ENCODE data around the gene LIPC. TPM values are rescaled to one million over a fixed set of nuclear protein-coding genes. Genes with fewer than 3 reads are reported as not detected.

Gene LIPC
- total RNA-seq, 4 donors from 2014 or later: 0.28 to 0.51 TPM; not detected in 2

DNA sequence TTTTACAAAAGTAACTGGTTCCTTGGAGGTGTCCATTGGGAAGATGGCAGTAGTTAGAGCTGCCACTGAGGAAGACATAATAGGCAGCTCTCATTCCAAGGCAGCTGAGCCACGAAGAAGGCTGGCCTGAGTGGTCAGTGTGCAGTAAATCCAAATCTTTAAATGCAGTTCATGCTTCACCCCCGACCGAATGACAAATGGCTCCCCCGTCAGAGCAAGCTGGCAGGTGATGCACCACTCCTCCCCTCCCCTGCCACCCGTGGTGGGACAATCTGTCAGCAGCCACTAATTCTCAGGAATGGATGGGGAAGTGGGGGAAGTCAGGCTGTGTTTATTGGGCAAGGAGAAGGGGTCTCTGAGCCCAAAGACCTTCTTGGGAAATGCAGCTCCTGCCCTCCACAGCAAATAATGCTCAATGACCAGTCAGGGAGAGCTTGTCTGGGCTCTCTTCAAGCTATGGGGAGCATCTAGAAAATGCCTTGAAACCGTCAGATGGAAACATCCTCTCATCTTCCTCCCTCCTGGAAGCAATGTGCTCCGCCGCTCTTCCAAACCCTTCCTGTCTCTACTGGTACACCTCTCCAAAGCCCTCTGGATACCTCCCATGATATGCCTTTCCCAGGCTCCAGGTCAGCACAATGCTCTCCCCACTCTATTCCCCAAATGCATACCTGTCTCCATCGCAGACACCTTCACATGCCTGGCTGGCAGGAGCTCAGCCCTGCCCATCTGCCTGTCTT is 65.4 kb downstream of the LIPC start:
- Histone ChIP-seq H3K36me3 (no peaks in the 10 kb centered on the region), H3K9me3 (no peaks in the 10 kb centered on the region), H3K27me3 (no peaks in the 10 kb centered on the region), H3K27ac (no peak overlapping the region), H3K4me1 (no peaks in the 10 kb centered on the region), H3K4me3 (no peak overlapping the region)
- no peak for DNase-seq
- intact Hi-C loops (cut with DNase I; ENCODE audit: low total_unique reads): no loop called here
- TF ChIP-seq, protein P1, sequence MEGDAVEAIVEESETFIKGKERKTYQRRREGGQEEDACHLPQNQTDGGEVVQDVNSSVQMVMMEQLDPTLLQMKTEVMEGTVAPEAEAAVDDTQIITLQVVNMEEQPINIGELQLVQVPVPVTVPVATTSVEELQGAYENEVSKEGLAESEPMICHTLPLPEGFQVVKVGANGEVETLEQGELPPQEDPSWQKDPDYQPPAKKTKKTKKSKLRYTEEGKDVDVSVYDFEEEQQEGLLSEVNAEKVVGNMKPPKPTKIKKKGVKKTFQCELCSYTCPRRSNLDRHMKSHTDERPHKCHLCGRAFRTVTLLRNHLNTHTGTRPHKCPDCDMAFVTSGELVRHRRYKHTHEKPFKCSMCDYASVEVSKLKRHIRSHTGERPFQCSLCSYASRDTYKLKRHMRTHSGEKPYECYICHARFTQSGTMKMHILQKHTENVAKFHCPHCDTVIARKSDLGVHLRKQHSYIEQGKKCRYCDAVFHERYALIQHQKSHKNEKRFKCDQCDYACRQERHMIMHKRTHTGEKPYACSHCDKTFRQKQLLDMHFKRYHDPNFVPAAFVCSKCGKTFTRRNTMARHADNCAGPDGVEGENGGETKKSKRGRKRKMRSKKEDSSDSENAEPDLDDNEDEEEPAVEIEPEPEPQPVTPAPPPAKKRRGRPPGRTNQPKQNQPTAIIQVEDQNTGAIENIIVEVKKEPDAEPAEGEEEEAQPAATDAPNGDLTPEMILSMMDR (IDR thresholded peaks at IDR 0.05): no peak
- no peak for TF ChIP-seq POLR2A (IDR thresholded peaks at IDR 0.05)

DNA sequence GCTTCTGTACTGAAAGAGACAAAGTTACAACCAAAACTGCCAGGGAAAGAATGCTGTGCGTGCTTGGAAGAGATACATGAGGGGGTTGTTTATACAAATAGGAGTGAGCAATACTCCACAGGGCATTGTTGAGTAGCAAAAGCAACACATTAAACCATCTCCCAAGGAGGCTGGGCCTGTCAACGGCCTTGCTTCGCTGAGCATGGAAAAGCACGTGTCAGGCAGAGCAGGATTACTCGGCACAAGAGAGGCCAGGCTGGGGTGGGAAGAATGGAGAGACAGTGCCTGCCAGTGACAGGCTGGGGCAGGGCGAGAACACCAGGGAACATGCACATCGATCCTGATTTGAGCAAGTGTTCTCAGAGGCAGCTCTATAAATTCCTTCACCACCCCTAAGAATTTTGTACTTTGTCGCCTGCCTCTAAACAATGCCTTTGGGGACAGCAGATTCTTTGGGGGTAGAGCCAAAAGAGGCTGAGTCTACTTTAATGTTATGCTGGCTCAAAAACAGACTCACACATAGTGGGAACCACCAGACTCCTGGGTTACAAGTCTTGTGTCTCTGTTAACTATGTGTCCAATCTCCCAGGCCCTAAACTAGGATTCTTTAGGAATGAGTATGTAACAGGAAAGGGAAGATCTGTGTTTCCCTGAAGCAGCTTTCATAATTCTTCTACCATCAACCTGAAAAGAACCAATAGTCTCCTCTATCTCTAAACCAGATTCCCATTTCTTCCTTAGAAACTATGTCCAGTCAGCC is 67.2 kb downstream of the LIPC start:
- Histone ChIP-seq H3K36me3 (no peaks in the 10 kb centered on the region), H3K9me3 (no peaks in the 10 kb centered on the region), H3K4me1 (no peaks in the 10 kb centered on the region), H3K27ac (no peak overlapping the region), H3K4me3 (no peak overlapping the region), H3K27me3 (no peaks in the 10 kb centered on the region)
- intact Hi-C loops (cut with DNase I; ENCODE audit: low total_unique reads): no loop called here
- TF ChIP-seq, protein P1 (IDR thresholded peaks at IDR 0.05): no peak
- DNase-seq: no peak

- TF ChIP-seq POLR2A (IDR thresholded peaks at IDR 0.05): no peak
- Histone ChIP-seq H3K4me1 (no peaks in the 10 kb centered on the region), H3K27ac (no peak overlapping the region), H3K27me3 (no peaks in the 10 kb centered on the region), H3K4me3 (no peak overlapping the region), H3K36me3 (no peaks in the 10 kb centered on the region), H3K9me3 (no peaks in the 10 kb centered on the region)
- no peak for DNase-seq
- intact Hi-C loops (cut with DNase I; ENCODE audit: low total_unique reads): no loop called here
Measured at GRCh38 chr15:58501006-58501405, 69.2 kb downstream of the LIPC start.

- Histone ChIP-seq H3K4me3 (no peak overlapping the region), H3K36me3 (no peaks in the 10 kb centered on the region), H3K9me3 (no peaks in the 10 kb centered on the region), H3K27ac (no peak overlapping the region), H3K4me1 (no peaks in the 10 kb centered on the region), H3K27me3 (no peaks in the 10 kb centered on the region)
- TF ChIP-seq, protein P1 (IDR thresholded peaks at IDR 0.05): no peak
- no peak for TF ChIP-seq POLR2A (IDR thresholded peaks at IDR 0.05)
- peak in 1 of 2 donors; percentile 20 for DNase-seq
- intact Hi-C loops (cut with DNase I; ENCODE audit: low total_unique reads): no loop called here
Measured at GRCh38 chr15:58501636-58502188, 69.9 kb downstream of the LIPC start.

GRCh38 chr15:58503139-58504027 is 71.6 kb downstream of the LIPC start:
- Histone ChIP-seq H3K27me3 (no peaks in the 10 kb centered on the region), H3K27ac (no peak overlapping the region), H3K36me3 (no peaks in the 10 kb centered on the region), H3K9me3 (no peaks in the 10 kb centered on the region), H3K4me3 (no peak overlapping the region), H3K4me1 (no peaks in the 10 kb centered on the region)
- TF ChIP-seq POLR2A (IDR thresholded peaks at IDR 0.05): no peak
- TF ChIP-seq, protein P1 (IDR thresholded peaks at IDR 0.05): no peak
- no peak for DNase-seq
- intact Hi-C loops (cut with DNase I; ENCODE audit: low total_unique reads): no loop called here
